ENCODE measurements around the gene CCBE1.

Gene CCBE1

DNA sequence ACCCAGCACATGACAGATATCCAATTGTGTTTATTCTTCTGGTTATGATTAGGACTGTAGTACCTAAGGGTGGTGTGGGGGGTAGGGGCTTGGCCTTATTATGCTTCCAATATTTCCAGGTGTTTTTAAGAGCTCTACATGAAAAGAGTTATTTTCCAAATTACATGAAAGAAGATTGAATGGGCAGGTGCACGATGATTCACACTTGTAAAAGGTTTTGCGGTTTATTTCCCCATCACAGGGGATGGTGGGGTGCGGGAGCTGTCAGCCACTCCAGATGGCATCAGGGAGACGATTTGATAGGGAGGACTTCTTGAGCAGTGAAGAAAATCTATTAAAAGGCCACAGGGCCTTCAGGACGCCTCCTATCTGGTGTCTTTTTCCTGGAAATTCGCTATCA is 15.1 kb upstream of the CCBE1 start:
- DNase-seq: no peak
- Histone ChIP-seq H2AK5ac (ENCODE audit: low read length) (no peak overlapping the region), H4K12ac (ENCODE audit: low read depth, low read length) (no peak overlapping the region), H3K4me2 (ENCODE audit: low read length) (no peak overlapping the region), H2BK12ac (ENCODE audit: low read length) (no peak overlapping the region), H2AFZ (ENCODE audit: insufficient read depth, low read length, poor library complexity) (no peak overlapping the region), H3K4me3 (ENCODE audit: low read depth, low read length) (no peak overlapping the region), H3K27ac (ENCODE audit: low read depth, low read length) (no peak overlapping the region), H3K23ac (ENCODE audit: low read length) (no peak overlapping the region), H2BK5ac (ENCODE audit: low read depth, low read length, poor library complexity) (no peak overlapping the region), H3K9me3 (ENCODE audit: insufficient read depth, low read depth, low read length) (no peaks in the 10 kb centered on the region), H3K14ac (ENCODE audit: low read length) (no peak overlapping the region), H3K36me3 (ENCODE audit: control insufficient read depth in 1 of 2, insufficient read depth in 2 of 2, low read length in 2 of 2) (no peaks in the 10 kb centered on the region), H3K79me2 (ENCODE audit: control insufficient read depth, insufficient read depth, low read length, poor library complexity) (peaks cover 4% of the 10 kb centered on the region), H4K91ac (ENCODE audit: low read depth, low read length) (no peak overlapping the region), H2BK120ac (ENCODE audit: insufficient read depth, low read length, poor library complexity) (no peak overlapping the region), H4K8ac (ENCODE audit: low read depth, low read length) (no peak overlapping the region), H3K4me1 (ENCODE audit: control insufficient read depth in 1 of 2, insufficient read depth in 2 of 2, low read length in 2 of 2) (peaks cover 24 to 27% of the 10 kb centered on the region in 2 experiments), H3K9ac (ENCODE audit: low read length) (no peak overlapping the region), H3K4ac (ENCODE audit: low read depth, low read length) (no peak overlapping the region), H3K18ac (ENCODE audit: low read length) (no peak overlapping the region), H3K27me3 (ENCODE audit: insufficient read depth, low read length) (no peaks in the 10 kb centered on the region), H3K79me1 (ENCODE audit: low read length) (peaks cover 19% of the 10 kb centered on the region)
- no CpG with 5 or more reads among the region's 6 CpGs for WGBS (ENCODE audit: extremely low coverage, insufficient coverage, insufficient read length)

DNA sequence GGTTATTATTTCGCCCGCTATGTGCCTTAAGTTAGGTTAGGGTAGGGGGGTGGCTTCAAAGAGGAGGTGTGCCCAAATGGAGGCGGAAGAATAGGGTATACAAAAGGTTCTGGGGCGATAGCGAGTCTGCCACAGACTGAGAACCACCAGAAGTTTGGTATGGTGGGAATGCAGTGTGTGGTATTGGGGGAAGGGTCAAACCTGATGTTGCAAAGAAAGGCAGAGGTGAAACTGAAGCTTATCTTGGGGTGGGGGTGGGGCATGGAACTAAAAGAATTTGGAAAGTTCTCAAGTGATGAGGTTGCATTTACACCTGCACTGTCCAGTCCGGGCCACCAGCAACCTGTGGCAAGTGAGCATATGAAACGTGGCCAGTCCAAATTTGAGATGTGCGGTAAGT is 11.8 kb upstream of the CCBE1 start:
- peak overlapping the region; percentile 35 for H3K4me2 ChIP-seq (ENCODE audit: low read length)
- H3K23ac ChIP-seq (ENCODE audit: low read length): no peak overlapping the region
- H3K18ac ChIP-seq (ENCODE audit: low read length): peak overlapping the region; percentile 75
- peak overlapping the region; percentile 59 for H2AK5ac ChIP-seq (ENCODE audit: low read length)
- peak overlapping the region; percentile 67 for H3K14ac ChIP-seq (ENCODE audit: low read length)
- H4K8ac ChIP-seq (ENCODE audit: low read depth, low read length): peak overlapping the region; percentile 58
- H2AFZ ChIP-seq (ENCODE audit: insufficient read depth, low read length, poor library complexity): no peak overlapping the region
- H3K4ac ChIP-seq (ENCODE audit: low read depth, low read length): no peak overlapping the region
- no peak overlapping the region for H3K9ac ChIP-seq (ENCODE audit: low read length)
- H2BK12ac ChIP-seq (ENCODE audit: low read length): peak overlapping the region; percentile 73
- no CpG with 5 or more reads among the region's 8 CpGs for WGBS (ENCODE audit: extremely low coverage, insufficient coverage, insufficient read length)
- peaks cover 6% of the 10 kb centered on the region for H3K79me2 ChIP-seq (ENCODE audit: control insufficient read depth, insufficient read depth, low read length, poor library complexity)
- H4K12ac ChIP-seq (ENCODE audit: low read depth, low read length): no peak overlapping the region
- H3K79me1 ChIP-seq (ENCODE audit: low read length): peaks cover 25% of the 10 kb centered on the region
- H3K36me3 ChIP-seq (ENCODE audit: control insufficient read depth in 1 of 2, insufficient read depth in 2 of 2, low read length in 2 of 2): no peaks in the 10 kb centered on the region
- peak overlapping the region; percentile 85 for H2BK5ac ChIP-seq (ENCODE audit: low read depth, low read length, poor library complexity)
- H3K27me3 ChIP-seq (ENCODE audit: insufficient read depth, low read length): no peaks in the 10 kb centered on the region
- peak overlapping the region; percentile 77 for H3K27ac ChIP-seq (ENCODE audit: low read depth, low read length)
- H4K91ac ChIP-seq (ENCODE audit: low read depth, low read length): peak overlapping the region; percentile 92
- peak; percentile 56 to 64 for DNase-seq
- H2BK120ac ChIP-seq (ENCODE audit: insufficient read depth, low read length, poor library complexity): peak overlapping the region; percentile 93
- no peak overlapping the region for H3K4me3 ChIP-seq (ENCODE audit: low read depth, low read length)
- no peaks in the 10 kb centered on the region for H3K9me3 ChIP-seq (ENCODE audit: insufficient read depth, low read depth, low read length)
- H3K4me1 ChIP-seq (ENCODE audit: control insufficient read depth in 1 of 2, insufficient read depth in 2 of 2, low read length in 2 of 2): peaks cover 30 to 43% of the 10 kb centered on the region in 2 experiments

DNA sequence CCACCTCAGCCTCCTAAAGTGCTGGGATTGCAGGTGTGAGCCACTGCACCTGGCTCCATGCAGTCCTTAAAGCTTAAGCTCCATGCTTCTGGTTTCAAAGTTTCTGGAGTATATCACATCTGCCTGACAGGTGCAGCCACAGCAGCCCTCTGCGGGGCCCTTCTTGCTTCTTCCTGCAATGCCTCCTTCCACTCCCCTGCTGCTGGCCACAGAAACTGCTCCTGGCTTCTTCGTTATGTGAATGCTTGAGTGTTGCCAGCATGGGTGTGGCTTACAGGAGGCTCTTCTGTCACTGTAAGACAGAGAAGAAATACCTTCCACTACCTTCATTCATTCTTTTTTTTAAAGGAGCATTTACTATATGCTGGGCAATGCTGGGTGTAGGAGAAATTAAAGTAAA is 10.1 kb upstream of the CCBE1 start:
- peak; percentile 65 to 77 for DNase-seq
- WGBS (ENCODE audit: extremely low coverage, insufficient coverage, insufficient read length): no CpG with 5 or more reads among the region's 2 CpGs
- H3K27ac ChIP-seq (ENCODE audit: low read depth, low read length): peak overlapping the region; percentile 14

DNA sequence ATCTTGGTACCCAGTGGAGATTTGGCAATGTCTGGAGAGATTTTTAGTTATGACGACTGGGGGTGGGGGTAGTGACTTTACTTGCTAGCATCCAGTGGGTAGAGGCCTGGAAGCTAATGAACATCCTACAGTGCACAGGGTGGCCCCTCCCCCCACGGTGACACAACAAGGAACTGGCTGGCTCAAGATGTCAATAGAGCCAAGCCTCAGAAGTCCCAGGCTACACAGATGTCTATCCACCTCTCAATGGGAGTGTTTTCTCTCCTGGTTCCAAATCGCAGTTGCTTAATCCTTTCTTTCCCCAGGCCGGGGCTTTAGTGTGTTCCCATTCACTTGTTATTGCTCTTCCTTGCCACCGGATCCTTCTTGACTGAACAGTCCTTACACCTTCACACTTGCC is 9.3 kb upstream of the CCBE1 start:
- H2BK5ac ChIP-seq (ENCODE audit: low read depth, low read length, poor library complexity): peak overlapping the region; percentile 4
- H3K9ac ChIP-seq (ENCODE audit: low read length): no peak overlapping the region
- H2BK12ac ChIP-seq (ENCODE audit: low read length): no peak overlapping the region
- H4K12ac ChIP-seq (ENCODE audit: low read depth, low read length): no peak overlapping the region
- no peak overlapping the region for H2AK5ac ChIP-seq (ENCODE audit: low read length)
- no peaks in the 10 kb centered on the region for H3K9me3 ChIP-seq (ENCODE audit: insufficient read depth, low read depth, low read length)
- no peak overlapping the region for H2AFZ ChIP-seq (ENCODE audit: insufficient read depth, low read length, poor library complexity)
- H3K18ac ChIP-seq (ENCODE audit: low read length): peak overlapping the region; percentile 42
- peak overlapping the region; percentile 10 for H2BK120ac ChIP-seq (ENCODE audit: insufficient read depth, low read length, poor library complexity)
- peaks cover 29% of the 10 kb centered on the region for H3K79me1 ChIP-seq (ENCODE audit: low read length)
- H3K36me3 ChIP-seq (ENCODE audit: control insufficient read depth in 1 of 2, insufficient read depth in 2 of 2, low read length in 2 of 2): no peaks in the 10 kb centered on the region
- peak overlapping the region; percentile 74 for H4K91ac ChIP-seq (ENCODE audit: low read depth, low read length)
- H3K4me3 ChIP-seq (ENCODE audit: low read depth, low read length): no peak overlapping the region
- H3K27ac ChIP-seq (ENCODE audit: low read depth, low read length): peak overlapping the region; percentile 51
- H3K23ac ChIP-seq (ENCODE audit: low read length): no peak overlapping the region
- no peaks in the 10 kb centered on the region for H3K27me3 ChIP-seq (ENCODE audit: insufficient read depth, low read length)
- WGBS (ENCODE audit: extremely low coverage, insufficient coverage, insufficient read length): no CpG with 5 or more reads among the region's 5 CpGs
- H3K79me2 ChIP-seq (ENCODE audit: control insufficient read depth, insufficient read depth, low read length, poor library complexity): peaks cover 8% of the 10 kb centered on the region
- H3K4me2 ChIP-seq (ENCODE audit: low read length): no peak overlapping the region
- H3K4ac ChIP-seq (ENCODE audit: low read depth, low read length): no peak overlapping the region
- no peak for DNase-seq
- no peak overlapping the region for H4K8ac ChIP-seq (ENCODE audit: low read depth, low read length)
- H3K4me1 ChIP-seq (ENCODE audit: control insufficient read depth in 1 of 2, insufficient read depth in 2 of 2, low read length in 2 of 2): peaks cover 34 to 47% of the 10 kb centered on the region in 2 experiments
- H3K14ac ChIP-seq (ENCODE audit: low read length): no peak overlapping the region

More for the DNA sequence above, 10.1 kb upstream of the CCBE1 start:
- no peak overlapping the region for H3K4ac ChIP-seq (ENCODE audit: low read depth, low read length)
- H3K23ac ChIP-seq (ENCODE audit: low read length): no peak overlapping the region
- peak overlapping the region; percentile 87 for H2BK120ac ChIP-seq (ENCODE audit: insufficient read depth, low read length, poor library complexity)
- H3K79me2 ChIP-seq (ENCODE audit: control insufficient read depth, insufficient read depth, low read length, poor library complexity): peaks cover 6% of the 10 kb centered on the region
- H3K79me1 ChIP-seq (ENCODE audit: low read length): peaks cover 25% of the 10 kb centered on the region
- H3K4me2 ChIP-seq (ENCODE audit: low read length): no peak overlapping the region
- H2AFZ ChIP-seq (ENCODE audit: insufficient read depth, low read length, poor library complexity): no peak overlapping the region
- no peaks in the 10 kb centered on the region for H3K9me3 ChIP-seq (ENCODE audit: insufficient read depth, low read depth, low read length)
- H2AK5ac ChIP-seq (ENCODE audit: low read length): no peak overlapping the region
- H2BK12ac ChIP-seq (ENCODE audit: low read length): peak overlapping the region; percentile 50
- H3K36me3 ChIP-seq (ENCODE audit: control insufficient read depth in 1 of 2, insufficient read depth in 2 of 2, low read length in 2 of 2): no peaks in the 10 kb centered on the region
- no peak overlapping the region for H4K12ac ChIP-seq (ENCODE audit: low read depth, low read length)
- no peak overlapping the region for H3K4me3 ChIP-seq (ENCODE audit: low read depth, low read length)
- H4K8ac ChIP-seq (ENCODE audit: low read depth, low read length): no peak overlapping the region
- H2BK5ac ChIP-seq (ENCODE audit: low read depth, low read length, poor library complexity): peak overlapping the region; percentile 72
- H3K18ac ChIP-seq (ENCODE audit: low read length): no peak overlapping the region
- H3K9ac ChIP-seq (ENCODE audit: low read length): no peak overlapping the region
- no peak overlapping the region for H3K14ac ChIP-seq (ENCODE audit: low read length)
- peaks cover 30 to 43% of the 10 kb centered on the region in 2 experiments for H3K4me1 ChIP-seq (ENCODE audit: control insufficient read depth in 1 of 2, insufficient read depth in 2 of 2, low read length in 2 of 2)
- no peaks in the 10 kb centered on the region for H3K27me3 ChIP-seq (ENCODE audit: insufficient read depth, low read length)
- H4K91ac ChIP-seq (ENCODE audit: low read depth, low read length): peak overlapping the region; percentile 87
